IPS-18a (cell line): ENCODE results near the gene FAM13A.

Experiments
- H3K27ac ChIP-seq: one replicate; pipeline ENCODE4 v1.5.1; 2013; ENCODE audit warnings: low read length
- H3K27me3 ChIP-seq: one replicate; pipeline ENCODE4 v1.6.1; 2013; ENCODE audit warnings: mild to moderate bottlenecking, low read length; ENCODE audit not compliant: control insufficient read depth, insufficient read depth
- H3K36me3 ChIP-seq: one replicate; pipeline ENCODE4 v1.6.1; 2013; ENCODE audit warnings: low read depth, low read length; ENCODE audit not compliant: control insufficient read depth
- H3K4me1 ChIP-seq: one replicate; pipeline ENCODE4 v1.6.1; 2013; ENCODE audit warnings: low read depth, low read length; ENCODE audit not compliant: control insufficient read depth
- H3K4me3 ChIP-seq: one replicate; pipeline ENCODE4 v1.5.1; 2013; ENCODE audit warnings: low read length
- H3K9ac ChIP-seq: one replicate; pipeline ENCODE4 v1.6.1; 2013; ENCODE audit warnings: mild to moderate bottlenecking, low read length, moderate library complexity
- H3K9me3 ChIP-seq: one replicate; pipeline ENCODE4 v1.6.1; 2013; ENCODE audit warnings: low read depth, low read length; ENCODE audit not compliant: control insufficient read depth

FAM13A gene

GRCh38 chr4:88828842-88829571, 228.0 kb downstream of the FAM13A start:
- H3K36me3 ChIP-seq = no peaks in the 10 kb centered on the region
- peaks cover 3% of the 10 kb centered on the region for H3K4me1 ChIP-seq
- no peaks in the 10 kb centered on the region for H3K9me3 ChIP-seq
- H3K27ac ChIP-seq = no peak overlapping the region
- no peaks in the 10 kb centered on the region for H3K27me3 ChIP-seq
- no peak overlapping the region for H3K4me3 ChIP-seq
- H3K9ac ChIP-seq = no peak overlapping the region

GRCh38 chr4:88827442-88827841, 229.5 kb downstream of the FAM13A start:
- H3K27me3 ChIP-seq = no peaks in the 10 kb centered on the region
- H3K9ac ChIP-seq = no peak overlapping the region
- no peak overlapping the region for H3K27ac ChIP-seq
- no peaks in the 10 kb centered on the region for H3K9me3 ChIP-seq
- H3K4me3 ChIP-seq = no peak overlapping the region
- peaks cover 15% of the 10 kb centered on the region for H3K4me1 ChIP-seq
- H3K36me3 ChIP-seq = no peaks in the 10 kb centered on the region

- no peaks in the 10 kb centered on the region for H3K9me3 ChIP-seq
- H3K36me3 ChIP-seq = no peaks in the 10 kb centered on the region
- no peak overlapping the region for H3K27ac ChIP-seq
- H3K9ac ChIP-seq = no peak overlapping the region
- H3K4me3 ChIP-seq = no peak overlapping the region
- H3K4me1 ChIP-seq = peaks cover 18% of the 10 kb centered on the region
- no peaks in the 10 kb centered on the region for H3K27me3 ChIP-seq
Measured at GRCh38 chr4:88826771-88827170, 230.2 kb downstream of the FAM13A start.

- Histone ChIP-seq H3K9ac (no peak overlapping the region), H3K9me3 (no peaks in the 10 kb centered on the region), H3K36me3 (no peaks in the 10 kb centered on the region), H3K4me3 (no peak overlapping the region), H3K4me1 (peaks cover 18% of the 10 kb centered on the region), H3K27ac (no peak overlapping the region), H3K27me3 (no peaks in the 10 kb centered on the region)
Measured at GRCh38 chr4:88825931-88826330, 231.1 kb downstream of the FAM13A start.

DNA sequence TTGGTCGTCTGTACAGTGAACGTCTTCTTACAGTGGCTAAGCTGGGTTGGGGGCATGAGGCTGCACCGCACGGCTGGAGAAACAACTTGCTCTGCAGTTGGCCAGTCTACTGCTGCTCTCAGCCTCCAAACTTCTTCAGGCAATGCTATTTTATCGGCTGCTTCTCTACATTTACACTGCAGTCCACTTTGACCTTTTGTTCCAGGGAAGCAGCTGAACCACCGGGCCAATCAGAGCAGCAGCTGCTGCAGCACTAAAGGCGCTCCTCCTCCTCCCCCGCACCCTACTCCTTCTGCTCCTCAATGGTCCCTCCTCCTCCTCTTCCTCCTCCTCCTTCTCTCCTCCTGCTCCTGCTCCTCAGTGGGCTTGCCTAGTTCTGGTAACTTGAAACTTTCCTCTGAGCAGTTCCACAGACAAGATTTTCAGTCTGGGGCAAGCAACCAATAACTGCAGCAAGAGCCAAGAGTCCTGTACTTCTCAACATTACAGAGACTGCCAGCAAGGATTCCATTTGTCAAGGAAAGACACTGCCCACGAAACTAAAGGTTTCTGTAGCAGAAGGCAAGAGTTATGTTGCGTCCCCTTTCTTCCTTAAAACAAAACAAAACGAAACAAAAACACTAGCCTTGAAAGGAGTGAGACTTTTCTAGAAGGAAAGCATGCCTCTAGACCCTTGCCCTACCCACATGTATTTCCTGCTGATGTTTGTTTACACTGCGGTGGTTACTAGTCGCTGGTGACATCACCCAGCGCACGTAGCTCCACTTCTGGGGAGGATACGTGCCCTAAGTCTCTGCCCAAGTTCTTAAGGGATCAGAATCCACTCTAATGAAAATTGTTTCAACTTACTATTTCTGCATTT, 233.7 kb downstream of the FAM13A start:
- Histone ChIP-seq H3K4me1 (peaks cover 18% of the 10 kb centered on the region), H3K27ac (peak overlapping the region; percentile 84), H3K4me3 (peak overlapping the region; percentile 52), H3K9ac (peak overlapping the region; percentile 58), H3K9me3 (no peaks in the 10 kb centered on the region), H3K27me3 (no peaks in the 10 kb centered on the region), H3K36me3 (no peaks in the 10 kb centered on the region)

DNA sequence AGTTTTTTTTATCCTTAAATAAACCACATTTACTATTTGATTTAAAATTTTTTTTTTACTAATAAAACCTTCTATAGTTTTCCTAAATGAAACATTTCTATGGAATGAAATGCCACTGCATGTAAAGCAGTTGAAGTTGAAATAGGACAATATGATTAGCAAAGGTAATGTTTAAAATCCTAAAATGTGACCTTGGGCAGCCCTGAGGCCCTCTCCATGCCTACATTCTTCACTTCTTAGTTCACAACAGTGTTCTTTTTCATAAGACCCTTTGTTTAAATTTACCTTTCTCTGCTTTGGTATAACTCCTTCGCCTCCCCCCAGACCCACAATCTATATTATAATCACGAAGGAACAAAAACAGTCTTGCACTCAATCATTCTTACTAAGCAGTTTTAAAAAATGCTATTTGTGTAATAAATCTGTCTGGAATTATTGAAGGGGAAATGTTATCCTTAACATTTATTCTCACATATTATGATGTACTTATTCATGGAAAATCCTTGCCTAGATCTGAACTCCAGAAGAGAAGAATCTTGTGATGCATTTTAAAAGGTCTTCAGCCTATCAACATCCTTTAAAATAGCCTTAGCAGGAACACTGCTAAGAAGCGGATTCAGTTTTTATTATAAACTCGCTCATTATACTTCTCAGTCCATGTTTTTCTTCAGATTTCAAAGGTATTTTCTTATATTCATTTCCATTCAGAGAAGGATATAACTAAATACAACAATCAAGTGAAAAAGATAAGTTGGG, 234.8 kb downstream of the FAM13A start:
- peaks cover 18% of the 10 kb centered on the region for H3K4me1 ChIP-seq
- no peaks in the 10 kb centered on the region for H3K9me3 ChIP-seq
- H3K9ac ChIP-seq = peak overlapping the region; percentile 28
- no peaks in the 10 kb centered on the region for H3K36me3 ChIP-seq
- H3K4me3 ChIP-seq = peak overlapping the region; percentile 52
- H3K27me3 ChIP-seq = no peaks in the 10 kb centered on the region
- H3K27ac ChIP-seq = no peak overlapping the region

DNA sequence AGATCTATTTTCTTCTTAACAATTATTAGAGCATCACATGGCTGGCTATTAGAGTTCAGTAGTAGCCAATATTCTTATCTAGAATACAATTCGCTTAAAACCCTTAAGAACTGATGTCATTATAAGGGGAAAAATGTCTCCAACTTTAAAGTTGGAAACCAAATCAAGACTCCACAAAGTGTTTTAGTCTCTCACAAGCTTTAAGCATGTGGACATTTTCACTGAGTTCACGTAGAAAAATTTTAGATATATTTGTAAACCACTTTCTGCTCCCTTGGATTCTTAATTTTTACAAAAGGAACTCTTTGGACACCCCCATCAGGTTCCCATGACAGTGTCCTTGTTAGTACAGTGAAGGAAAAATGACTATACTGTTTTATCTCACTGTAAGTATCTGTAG, 235.5 kb downstream of the FAM13A start:
- H3K4me1 ChIP-seq = peaks cover 18% of the 10 kb centered on the region
- no peaks in the 10 kb centered on the region for H3K27me3 ChIP-seq
- H3K27ac ChIP-seq = no peak overlapping the region
- no peaks in the 10 kb centered on the region for H3K9me3 ChIP-seq
- no peak overlapping the region for H3K4me3 ChIP-seq
- H3K36me3 ChIP-seq = no peaks in the 10 kb centered on the region
- H3K9ac ChIP-seq = no peak overlapping the region

GRCh38 chr4:88820698-88821415, 236.1 kb downstream of the FAM13A start:
- H3K4me1 ChIP-seq = peaks cover 18% of the 10 kb centered on the region
- H3K9ac ChIP-seq = no peak overlapping the region
- H3K36me3 ChIP-seq = no peaks in the 10 kb centered on the region
- no peaks in the 10 kb centered on the region for H3K27me3 ChIP-seq
- no peak overlapping the region for H3K27ac ChIP-seq
- H3K9me3 ChIP-seq = no peaks in the 10 kb centered on the region
- H3K4me3 ChIP-seq = no peak overlapping the region

DNA sequence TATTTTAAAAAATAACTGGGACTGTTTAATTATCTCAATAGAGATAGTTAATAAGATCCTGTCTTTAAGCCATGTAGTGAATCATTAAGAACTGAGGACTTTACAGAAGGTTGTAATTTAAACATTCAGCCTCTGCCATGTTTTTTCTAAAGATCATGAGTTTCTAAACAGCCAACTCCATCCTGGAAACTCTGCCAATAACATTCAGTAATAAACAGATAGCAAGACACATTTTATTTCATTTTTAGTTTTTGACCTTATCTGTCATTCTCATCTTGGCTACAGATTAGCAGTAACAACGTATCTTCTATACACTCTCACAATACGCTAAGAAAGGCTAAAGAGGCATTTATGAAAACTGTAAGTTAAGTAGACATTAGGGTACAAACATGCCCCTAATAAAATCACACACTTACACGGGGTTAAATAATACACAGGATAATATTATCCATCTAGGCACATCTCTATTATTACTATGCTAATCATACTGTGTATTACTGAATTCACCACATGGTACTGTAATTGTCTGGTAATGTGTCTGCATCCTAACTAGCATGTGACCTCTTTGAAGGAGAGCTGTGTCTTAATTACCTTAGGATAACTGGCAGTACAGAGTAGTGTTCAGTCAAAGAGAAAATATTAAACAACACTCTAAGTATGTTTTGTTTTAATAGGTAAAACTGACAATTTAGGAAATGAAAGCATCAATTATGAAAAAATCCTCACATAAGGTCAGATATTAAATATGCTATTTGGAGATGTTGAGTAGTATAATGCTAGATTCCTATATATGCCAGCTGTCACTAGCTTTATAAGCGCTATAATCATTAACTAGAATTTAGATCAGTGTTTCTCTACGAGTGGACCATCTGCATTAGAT, 236.9 kb downstream of the FAM13A start:
- Histone ChIP-seq H3K36me3 (no peaks in the 10 kb centered on the region), H3K27me3 (no peaks in the 10 kb centered on the region), H3K9me3 (no peaks in the 10 kb centered on the region), H3K27ac (no peak overlapping the region), H3K4me1 (peaks cover 18% of the 10 kb centered on the region), H3K4me3 (no peak overlapping the region), H3K9ac (no peak overlapping the region)

DNA sequence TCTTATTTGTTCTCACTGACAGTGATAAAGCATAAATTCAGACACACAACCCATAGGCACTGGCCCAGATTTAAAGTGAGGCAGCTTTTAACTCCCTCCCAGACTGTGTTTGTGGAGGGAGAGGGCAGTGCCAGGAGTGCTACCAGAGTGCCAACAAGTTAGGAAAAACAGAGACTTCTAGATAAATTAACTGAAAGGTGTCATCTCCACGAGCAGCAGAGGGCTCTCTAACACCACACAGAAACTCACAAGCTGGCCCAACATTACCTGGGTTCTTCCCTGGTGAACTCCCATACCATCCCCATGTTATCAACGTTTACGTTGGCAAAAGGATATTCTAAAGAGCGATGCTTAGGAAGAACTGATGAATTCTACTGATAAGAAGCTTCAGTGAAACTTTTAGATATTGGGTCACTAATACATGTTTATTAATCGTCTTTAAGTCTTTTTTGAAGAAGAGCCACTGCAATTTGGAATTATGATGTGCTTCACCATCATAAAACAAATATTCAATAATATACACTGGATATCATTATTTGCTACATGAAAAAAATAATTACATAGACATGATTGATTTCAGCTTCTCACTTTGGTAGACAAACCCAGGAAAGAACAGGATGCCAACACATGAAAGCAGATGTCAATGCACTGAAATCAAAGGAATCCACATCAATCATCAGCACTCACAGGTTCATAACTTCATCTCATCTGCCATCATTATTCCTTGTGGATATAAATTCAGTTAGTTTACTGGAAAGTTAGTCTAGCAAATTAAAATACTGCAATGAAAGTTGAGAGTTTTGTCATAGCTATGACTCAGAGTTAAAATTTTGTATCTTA, 238.1 kb downstream of the FAM13A start:
- Histone ChIP-seq H3K4me1 (peaks cover 15% of the 10 kb centered on the region), H3K27ac (no peak overlapping the region), H3K36me3 (no peaks in the 10 kb centered on the region), H3K9me3 (no peaks in the 10 kb centered on the region), H3K27me3 (no peaks in the 10 kb centered on the region), H3K4me3 (no peak overlapping the region), H3K9ac (no peak overlapping the region)
